Measurements from ENCODE around the gene RAI1.

Gene RAI1

GRCh38 chr17:17762744-17763105, 81.5 kb downstream of the RAI1 start:
- DNase-seq (ENCODE audit: low read depth in 4 of 4, low spot score in 1 of 4): no peak

DNA sequence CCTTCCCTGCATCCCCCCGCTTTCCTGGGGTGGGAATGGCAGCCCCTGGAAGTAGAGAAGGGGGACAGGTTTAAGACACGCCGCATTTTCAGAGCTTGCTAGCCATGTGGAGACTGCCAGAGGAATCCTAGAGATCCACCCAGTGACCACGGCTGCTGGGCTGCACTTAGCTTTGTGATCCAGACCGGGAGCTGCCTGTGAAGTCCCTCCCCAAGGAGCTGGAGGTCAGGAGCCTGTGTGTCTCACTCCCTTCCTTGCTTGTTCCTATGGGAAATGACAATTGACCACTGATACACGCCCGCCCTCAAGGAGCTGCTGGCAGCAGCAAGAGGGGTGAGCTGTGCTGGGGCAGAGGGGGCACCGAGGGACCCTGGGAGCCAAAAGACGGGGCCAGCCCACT, 81.9 kb downstream of the RAI1 start:
- no peak for DNase-seq (ENCODE audit: low read depth in 4 of 4, low spot score in 1 of 4)

GRCh38 chr17:17763734-17764133, 82.5 kb downstream of the RAI1 start:
- no peak for DNase-seq (ENCODE audit: low read depth in 4 of 4, low spot score in 1 of 4)

- no peak for DNase-seq (ENCODE audit: low read depth in 4 of 4, low spot score in 1 of 4)
Measured at GRCh38 chr17:17765359-17766076, 84.3 kb downstream of the RAI1 start.

- no peak for DNase-seq (ENCODE audit: low read depth in 4 of 4, low spot score in 1 of 4)
Measured at GRCh38 chr17:17766077-17766743, 85.0 kb downstream of the RAI1 start.

DNA sequence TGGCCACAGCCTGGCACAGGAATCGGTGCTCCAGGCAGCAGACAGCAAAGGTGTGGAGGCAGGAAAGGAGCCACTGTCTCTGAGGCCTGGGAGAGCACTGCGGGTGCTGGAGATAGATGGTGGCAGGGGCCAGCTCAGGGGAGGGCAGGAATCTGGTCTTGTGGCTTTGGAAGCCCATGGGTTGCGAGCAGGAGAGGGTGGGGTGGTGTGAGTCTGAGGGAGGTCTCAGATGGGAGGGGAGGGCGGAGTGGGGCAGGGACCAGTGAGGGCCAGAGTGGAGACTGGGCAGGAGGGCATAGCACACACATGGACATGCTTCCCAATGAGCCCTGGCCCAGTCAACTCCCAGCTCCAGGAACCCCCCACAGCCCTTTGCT, 85.5 kb downstream of the RAI1 start:
- DNase-seq (ENCODE audit: low read depth in 4 of 4, low spot score in 1 of 4): no peak

DNA sequence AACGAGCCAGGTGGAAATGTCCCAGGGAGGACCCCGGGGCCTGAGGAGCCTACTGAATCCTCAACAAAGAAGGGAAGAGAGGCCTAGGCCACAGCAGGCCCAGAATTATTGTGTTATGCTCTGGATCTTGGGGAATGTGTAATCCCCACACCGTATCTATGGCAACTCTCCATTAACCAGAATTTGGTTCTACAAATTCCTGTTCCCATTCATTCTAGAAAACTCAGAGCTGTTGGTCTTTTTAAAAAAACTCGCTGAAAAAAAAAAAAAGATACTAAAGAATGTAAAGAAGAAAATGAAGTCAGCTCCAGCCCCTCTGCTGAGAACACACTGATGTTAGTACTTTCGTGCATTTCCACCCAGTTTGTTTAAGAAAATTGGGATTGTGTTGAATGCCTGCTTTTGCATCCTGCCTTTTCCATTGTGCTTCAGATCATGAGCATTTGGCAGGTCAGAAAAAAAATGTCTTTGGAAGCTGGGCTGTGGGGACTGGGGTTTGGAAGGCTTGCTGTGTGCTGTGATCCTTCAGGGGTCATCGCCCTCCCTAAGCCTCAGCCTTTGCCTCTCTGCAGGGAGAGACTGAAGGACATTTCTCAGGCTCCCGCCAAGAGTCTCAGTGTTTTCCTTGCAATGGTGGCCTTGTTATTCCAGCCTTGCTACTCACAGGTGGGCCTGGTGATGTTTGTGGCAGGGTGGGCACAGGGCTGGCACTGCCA, 86.1 kb downstream of the RAI1 start:
- no peak for DNase-seq (ENCODE audit: low read depth in 4 of 4, low spot score in 1 of 4)

- no peak for DNase-seq (ENCODE audit: low read depth in 4 of 4, low spot score in 1 of 4)
Measured at GRCh38 chr17:17767887-17768418, 86.7 kb downstream of the RAI1 start.

DNA sequence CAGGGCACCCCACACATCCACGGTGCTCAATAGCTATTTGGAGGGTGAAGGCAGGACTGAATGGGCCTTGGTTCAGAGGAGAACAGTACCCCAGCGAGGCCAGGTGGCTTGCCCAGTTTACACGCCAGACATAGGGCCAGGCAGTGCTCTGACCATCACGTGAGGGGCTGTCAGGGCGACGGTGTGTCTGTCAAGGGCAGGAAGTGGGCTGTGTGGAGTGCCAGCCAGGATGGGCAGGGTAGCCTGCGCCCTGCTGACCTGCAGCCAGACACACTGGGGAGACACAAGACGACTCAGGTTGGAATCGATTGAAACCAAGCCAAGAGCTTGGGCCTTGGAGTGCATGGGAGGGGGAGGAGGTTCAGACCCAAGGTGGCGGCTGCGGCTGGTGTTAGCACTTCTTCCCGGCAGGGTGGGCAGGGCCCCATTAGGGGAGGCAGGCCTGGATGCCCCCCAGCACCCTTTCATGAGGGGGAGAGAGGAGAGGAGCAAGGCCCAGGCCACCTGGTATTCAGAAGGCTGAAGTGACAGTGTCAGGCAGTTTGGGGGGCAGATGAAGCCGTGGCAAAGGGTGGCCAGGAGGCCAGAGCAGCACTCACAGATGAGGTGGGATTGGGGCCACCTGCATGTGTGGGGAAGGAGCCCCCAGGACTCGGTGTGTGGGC, 87.3 kb downstream of the RAI1 start:
- no peak for DNase-seq (ENCODE audit: low read depth in 4 of 4, low spot score in 1 of 4)

DNA sequence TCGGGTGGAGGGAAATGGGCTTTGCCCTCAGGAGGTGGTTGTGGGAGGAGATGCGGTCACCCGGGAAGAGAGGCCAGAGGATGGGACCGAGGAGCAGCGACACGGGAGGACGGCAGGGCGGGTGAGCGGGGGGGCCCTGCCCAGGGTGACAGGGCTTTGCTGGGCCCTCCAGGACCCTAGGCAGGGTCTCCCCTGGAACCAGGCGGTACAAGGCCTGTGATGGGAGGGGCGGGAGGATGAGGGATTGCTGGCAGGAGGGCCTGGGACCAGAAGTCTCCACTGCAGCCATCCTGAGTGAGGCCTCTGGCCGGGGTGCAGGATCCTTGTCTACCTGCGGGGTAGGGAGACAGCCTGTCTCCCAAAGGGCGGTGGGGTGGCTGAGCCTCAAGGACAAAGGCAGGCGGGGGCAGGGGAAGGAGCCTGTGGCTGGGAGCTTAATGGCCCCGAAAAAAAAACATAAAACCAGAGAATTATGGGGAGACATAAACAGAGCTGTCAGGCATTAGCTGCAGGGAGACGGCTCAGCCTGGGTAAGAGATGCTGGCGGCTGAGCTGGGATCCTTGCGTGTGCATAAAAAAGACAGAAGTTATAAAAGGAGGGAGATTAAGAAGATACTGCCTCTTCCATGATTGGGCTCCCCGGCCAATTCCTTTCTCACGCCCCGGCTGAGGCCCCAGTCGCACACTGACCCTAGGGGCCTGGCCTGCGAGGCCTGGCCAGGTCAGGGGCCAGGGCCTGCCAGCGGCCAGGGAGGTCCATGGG, 88.8 kb downstream of the RAI1 start:
- DNase-seq (ENCODE audit: low read depth in 4 of 4, low spot score in 1 of 4): no peak

DNA sequence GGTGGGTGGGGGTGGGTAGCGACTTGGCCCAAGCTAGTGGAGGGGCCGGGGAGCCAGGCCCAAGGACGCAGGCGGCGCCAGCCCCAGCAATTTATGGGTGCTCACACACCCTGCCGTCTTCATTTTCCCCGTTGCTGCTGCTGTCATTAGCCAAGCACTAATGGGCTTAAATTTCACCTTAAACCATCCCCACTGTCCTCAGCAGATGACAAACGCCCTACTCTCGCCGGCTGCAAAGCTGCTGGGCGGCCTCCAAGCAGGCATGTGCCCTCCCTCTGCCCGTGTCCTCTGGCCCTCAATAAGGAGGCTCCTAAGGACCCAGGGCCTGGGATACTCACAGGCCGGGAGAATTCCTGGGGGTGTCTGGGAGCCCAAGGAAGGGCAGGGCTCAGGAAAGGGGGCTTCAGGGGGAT, 89.4 kb downstream of the RAI1 start:
- DNase-seq (ENCODE audit: low read depth in 4 of 4, low spot score in 1 of 4): no peak

GRCh38 chr17:17771498-17772201, 90.4 kb downstream of the RAI1 start:
- DNase-seq (ENCODE audit: low read depth in 4 of 4, low spot score in 1 of 4): no peak

DNA sequence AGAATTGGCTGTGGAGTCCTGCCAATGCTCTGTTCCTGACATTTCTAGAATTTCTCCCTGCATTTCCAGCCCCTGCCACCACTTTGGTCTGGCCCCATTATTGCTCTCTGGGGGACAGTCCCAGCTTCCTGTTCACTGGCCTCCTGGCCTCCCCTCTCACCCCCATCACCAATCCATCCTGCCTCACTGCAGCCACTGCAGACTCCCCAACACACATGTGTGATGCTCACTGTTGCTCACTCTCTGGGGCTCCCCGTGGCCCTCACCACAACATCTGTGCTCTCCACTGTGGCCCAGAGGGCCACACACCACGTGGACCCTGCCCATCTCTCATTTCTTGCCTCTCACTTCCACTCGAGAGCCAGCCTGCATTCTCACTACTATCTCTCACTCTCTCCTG, 91.0 kb downstream of the RAI1 start:
- no peak for DNase-seq (ENCODE audit: low read depth in 4 of 4, low spot score in 1 of 4)

GRCh38 chr17:17774009-17774881, 93.0 kb downstream of the RAI1 start:
- no peak for DNase-seq (ENCODE audit: low read depth in 4 of 4, low spot score in 1 of 4)

DNA sequence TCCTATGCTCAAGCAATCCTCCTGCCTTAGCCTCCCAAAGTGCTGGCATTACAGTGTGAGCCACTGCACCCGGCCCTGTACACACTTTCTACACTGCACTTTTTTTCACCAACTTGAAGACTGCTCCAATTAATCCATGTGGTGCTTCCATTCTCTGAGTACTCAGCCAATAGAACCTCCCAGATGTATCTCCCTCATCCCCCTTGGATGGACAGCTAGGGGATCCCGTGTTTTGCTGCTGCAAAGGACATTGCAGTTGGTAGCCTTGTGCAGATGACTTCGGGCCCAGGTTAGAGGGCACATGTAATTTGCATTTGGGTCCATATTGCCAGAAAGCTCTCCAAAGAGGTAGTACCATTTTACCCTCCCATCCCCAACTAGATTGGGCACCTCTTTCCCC, 95.6 kb downstream of the RAI1 start:
- no peak for DNase-seq (ENCODE audit: low read depth in 4 of 4, low spot score in 1 of 4)

- no peak for DNase-seq (ENCODE audit: low read depth in 4 of 4, low spot score in 1 of 4)
Measured at GRCh38 chr17:17778308-17779014, 97.2 kb downstream of the RAI1 start.

GRCh38 chr17:17779015-17779611, 97.9 kb downstream of the RAI1 start:
- no peak for DNase-seq (ENCODE audit: low read depth in 4 of 4, low spot score in 1 of 4)

DNA sequence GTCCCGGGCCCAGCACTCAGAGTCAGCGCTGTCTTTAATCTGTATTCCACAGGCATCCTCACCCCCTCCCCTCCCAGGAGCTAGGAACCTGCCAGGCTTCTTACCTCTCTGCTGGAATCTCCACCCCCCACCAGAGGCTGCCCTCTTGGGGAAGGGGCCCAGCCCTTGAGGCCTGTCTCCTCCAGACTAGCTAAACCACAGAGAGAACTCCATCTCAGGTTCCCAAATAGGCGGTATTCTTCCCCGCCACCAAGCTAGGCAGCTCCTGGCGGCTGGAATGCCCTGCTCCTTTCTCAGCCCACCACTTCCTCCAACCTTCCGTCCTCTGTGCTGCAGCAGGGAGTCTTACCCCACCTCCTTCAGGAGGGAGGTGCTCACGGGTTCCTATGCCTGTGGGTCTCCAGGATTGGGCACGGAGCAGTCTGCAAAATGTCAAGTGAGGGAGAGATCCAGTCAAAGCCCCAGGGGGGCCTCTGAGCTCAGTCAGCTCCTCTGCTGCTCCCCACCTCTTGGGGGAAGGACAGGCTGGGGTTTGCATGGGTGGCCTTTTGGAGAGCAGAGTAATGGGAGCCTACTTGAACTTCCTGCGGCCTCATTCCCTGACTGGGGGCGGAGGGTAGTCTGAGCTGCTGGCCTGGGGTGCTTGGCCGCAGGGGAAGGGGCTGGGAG, 99.8 kb downstream of the RAI1 start:
- DNase-seq (ENCODE audit: low read depth in 4 of 4, low spot score in 1 of 4): no peak
